NCI-H226 (cell line): Measurements from ENCODE around the gene LGALS1.

Source experiments
- DNase-seq: peaks from one replicate; pipeline ENCODE4 v3.0.0-alpha.2; 2015

LGALS1 gene

DNA sequence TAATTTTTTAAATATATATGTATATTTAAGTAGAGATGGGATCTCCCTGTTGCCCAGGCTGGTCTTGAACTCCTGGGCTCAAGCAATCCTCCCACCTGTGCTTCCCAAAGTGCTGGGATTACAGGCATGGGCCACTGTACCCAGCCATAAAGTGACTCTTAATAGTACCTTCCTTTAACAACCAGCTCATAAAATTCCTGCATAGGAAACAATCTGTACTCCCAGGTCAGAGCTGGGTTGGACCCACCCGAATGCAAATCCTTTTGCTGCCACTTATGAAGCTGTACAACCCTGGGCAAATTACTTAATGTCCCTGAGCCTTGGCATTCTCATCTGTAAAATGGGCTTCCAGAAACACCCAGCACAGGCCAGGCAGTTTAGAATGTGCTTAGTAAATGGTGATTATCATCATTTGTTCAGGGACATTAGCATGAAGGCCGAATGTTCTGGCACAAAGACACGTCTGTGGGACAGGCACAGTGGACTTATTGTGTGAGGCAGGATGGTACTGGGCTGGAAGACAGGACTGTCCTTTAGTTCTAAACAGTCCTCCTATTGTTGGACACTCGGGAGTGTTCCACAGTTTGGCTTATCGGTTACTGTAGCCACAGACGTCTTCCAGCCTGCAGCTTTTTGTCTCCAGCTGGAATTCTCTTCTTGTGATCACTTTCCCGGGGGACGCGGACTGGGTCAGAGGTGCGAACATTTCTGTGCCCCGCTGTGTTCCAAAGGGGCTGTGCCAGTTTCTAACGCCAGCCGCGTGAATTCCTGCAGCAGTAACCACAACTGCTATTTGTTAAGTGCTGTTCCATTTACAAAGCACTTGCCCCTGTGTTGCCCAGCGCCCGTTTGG lies 11.0 kb upstream of the LGALS1 start:
- DNase-seq, result no peak

DNA sequence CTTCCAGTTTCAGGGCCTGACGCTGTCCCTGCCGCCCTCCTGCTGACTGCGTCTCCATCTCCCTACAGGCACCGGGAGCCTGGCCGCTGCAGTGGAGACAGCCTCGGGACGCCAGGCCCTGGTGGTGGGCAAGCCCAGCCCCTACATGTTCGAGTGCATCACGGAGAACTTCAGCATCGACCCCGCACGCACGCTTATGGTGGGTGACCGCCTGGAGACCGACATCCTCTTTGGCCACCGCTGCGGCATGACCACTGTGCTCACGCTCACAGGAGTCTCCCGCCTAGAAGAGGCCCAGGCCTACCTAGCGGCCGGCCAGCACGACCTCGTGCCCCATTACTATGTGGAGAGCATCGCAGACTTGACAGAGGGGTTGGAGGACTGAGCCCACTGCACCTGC lies 9.9 kb upstream of the LGALS1 start:
- DNase-seq, result no peak

DNA sequence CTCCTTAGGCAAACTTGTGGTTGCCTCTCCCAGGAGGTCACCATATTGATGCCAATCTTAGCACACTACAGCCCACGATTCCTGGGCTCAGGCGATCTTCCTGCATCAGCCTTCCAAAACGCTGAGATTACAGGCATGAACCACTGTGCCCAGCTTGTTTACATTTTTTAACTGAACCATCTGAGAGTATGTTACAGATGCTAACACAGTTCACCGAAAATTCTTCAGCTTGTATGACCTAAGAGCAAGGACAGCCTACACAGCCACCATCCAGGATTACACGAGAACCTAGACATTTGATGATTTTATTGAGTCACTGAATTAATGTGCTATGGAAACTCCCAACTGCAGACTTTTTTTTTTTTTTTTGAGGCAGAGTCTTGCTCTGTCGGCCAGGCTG lies 5.8 kb upstream of the LGALS1 start:
- no peak for DNase-seq

DNA sequence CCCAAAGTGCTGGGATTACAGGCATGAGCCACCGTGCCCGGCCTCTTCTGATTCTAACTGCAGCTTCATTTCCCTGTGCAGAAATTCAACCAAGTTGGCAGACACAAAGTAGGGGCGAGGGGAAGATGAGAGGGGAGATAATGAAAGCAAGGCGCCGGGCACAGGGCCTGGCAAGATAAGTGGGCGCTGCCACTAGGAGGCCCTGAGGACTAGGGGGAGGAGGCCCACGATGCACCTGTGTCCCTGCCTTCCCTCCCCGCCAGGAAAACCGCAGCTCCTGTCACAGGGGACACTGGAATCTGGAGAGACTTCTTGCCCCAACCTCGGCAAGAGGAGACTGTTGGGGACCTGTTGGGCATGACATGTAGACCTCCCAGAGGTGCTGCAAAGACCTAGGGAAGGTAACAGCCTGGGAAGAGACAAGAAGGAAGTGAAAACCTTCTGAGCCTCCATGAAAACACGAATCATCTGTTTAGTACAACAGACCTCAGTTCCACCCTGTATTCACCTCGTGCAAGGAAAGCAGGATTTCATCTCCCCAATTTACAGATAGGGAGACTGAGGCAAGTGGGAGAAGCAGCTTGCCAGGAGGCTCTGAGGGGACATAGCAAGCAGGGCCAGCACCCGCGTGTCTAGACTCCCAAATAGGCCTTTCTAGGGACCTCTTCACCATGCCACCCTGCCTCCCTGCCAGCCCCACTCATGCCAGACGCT lies 3.1 kb upstream of the LGALS1 start:
- DNase-seq, result no peak

DNA sequence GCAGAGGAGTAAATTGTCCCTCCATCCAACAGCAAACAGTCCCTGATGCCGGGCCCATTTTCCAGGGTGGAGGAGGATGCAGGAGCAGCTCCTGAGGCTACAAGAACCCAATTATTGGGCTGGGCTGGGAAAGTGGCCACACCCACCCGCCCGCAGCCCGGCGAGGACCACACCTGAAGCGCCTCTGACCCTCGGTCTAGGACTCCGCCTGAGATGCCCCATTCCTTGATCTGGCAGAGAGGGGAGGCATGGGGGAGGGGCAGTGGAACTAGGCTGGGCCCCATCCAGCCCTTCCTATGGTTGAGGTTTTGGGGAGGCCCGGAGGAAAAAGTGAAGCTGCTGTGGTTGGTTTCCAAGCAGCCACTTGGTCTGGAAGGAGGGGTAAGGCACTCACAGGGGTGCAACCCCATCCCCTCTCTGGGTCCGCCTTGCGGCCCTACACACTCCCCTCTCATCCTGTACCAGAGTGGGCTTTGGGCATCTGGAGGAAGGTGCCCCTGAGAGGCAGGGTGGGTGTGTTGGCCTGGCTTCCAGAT lies 2.4 kb upstream of the LGALS1 start:
- DNase-seq, result no peak

DNA sequence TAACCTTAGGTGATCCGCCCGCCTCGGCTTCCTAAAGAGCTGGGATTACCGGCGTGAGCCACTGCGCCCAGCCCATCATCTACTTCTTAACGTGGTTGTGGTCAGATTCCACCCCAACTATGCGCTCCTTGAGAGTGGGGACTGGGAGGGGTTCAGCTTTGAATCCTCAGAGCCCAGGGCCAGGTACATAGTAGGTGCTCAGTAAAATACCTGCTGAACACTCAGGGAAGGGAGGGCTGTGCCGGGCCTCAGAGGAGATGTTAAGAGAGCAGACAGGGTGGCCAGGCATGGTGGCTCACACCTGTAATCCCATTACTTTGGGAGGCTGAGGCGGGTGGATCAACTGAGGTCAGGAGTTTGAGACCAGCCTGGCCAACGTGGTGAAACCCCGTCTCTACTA lies 1.2 kb upstream of the LGALS1 start:
- no peak for DNase-seq

DNA sequence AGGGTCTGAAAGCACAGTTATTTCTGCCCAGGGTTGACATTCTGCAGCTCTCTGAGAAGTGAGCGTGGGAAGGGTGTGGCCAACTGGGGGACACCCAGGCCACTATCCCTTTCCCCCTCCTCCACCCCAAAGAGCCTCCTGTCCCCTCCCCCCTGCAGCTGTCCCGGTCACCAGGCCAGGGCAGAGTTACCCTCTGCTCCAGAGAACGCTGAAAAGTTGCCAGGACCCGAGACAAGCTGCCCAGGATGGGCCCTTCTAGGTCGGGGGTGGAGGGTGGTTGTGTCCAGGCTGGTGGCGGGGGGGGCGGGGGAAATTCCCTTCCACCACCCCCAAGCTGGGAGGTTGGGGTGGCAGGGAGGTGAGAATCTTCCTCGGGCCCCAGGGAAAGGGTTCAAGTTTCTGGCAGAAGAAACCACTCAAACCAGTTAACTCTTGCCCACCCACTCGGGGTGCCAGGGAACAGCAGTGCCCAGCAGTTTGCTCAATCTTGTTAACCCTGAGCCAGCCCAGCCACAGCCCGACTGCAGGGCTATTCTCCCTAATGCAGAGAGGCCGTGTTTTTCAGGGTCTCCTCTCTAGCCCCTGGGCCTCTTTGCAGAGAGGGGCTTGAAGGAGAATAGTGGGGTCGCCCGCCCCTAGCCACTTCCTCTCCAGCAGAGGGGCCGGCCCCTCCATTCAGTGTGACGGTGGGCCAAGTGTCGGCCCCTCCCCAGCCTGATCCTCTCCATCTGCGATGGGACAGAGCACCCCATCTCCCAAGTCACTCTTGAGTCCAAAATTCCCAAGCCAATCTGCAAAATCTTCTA lies 697 bp downstream of the LGALS1 start:
- no peak for DNase-seq

DNA sequence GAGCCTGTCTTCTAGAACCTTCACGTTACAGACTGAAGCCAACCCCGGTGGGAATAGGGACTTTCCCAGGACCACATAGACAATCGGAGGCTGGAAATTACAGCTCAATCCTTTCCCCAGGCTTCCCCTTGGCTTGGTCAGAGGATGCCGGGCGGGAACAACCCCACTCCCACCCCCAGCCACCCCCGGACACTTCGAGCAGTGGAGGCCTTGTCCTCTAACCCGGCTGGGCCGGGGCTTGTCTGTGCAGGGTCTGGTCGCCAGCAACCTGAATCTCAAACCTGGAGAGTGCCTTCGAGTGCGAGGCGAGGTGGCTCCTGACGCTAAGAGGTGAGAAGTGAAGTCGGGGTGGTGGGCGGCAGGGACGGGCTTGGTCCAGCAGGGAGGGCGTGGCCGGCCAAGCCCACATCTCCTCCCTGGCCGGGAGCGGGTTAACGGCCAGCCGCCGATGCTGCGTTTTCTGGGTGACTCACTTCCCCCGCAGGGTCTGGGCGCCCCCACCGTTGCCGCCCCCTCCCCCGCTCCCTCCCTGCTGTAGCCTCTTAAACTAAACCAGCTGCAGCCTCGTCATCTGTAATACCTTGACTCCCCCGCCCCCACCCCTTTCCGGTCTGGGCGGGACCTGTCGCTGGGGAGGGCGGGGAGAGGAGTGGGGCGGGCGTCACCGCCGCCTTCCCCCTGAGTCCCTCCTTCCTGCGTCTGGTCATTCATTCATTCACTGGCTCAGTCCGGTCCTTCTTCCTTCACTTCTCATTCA lies 1.5 kb downstream of the LGALS1 start:
- DNase-seq, result peak; percentile 77

DNA sequence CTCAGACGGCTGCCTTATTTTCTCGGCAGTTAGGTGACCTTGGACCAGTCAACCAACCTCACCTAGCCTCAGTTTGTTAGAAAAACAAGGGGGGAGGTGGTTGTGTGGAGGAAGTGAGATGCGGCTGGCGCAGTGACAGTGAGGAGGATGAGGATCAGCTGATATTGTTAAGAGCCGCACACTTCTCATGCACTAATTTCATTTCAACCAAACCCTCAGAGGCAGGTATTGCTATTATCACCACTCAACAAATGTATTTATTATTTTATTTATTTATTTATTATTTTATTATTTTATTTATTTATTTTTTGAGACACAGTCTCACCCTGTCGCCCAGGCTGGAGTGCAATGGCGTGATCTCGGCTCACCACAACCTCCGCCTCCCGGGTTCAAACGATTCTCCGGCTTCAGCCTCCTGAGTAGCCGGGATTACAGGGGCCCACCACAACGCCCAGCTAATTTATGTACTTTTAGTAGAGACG lies 2.1 kb downstream of the LGALS1 start:
- DNase-seq, result no peak

DNA sequence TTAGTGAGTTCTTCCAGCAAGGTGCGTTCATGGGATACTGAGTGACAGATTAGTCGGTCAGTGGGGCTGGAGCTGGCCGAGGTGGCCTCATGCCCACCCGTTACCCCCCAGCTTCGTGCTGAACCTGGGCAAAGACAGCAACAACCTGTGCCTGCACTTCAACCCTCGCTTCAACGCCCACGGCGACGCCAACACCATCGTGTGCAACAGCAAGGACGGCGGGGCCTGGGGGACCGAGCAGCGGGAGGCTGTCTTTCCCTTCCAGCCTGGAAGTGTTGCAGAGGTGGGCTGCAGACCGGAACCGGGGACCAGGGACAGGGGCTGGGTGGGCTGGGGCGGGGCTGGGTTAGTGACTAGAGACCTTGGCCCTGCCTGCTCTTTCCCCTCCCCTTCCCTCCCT lies 2.9 kb downstream of the LGALS1 start:
- no peak for DNase-seq

DNA sequence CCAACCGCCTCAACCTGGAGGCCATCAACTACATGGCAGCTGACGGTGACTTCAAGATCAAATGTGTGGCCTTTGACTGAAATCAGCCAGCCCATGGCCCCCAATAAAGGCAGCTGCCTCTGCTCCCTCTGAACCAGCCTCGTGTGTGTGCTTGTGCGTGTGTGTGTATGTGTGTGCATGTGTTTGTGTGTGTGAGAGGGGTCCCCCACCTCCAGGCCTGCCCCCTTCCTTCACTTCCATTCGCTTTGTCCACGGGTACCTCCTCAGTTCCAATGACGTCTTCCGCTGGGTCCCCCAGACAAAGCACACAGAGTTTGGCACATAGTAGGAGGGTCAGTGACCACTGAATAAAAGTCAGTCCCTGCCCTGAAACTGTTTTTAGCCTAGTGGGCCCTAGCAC lies 4.2 kb downstream of the LGALS1 start:
- DNase-seq, result no peak

DNA sequence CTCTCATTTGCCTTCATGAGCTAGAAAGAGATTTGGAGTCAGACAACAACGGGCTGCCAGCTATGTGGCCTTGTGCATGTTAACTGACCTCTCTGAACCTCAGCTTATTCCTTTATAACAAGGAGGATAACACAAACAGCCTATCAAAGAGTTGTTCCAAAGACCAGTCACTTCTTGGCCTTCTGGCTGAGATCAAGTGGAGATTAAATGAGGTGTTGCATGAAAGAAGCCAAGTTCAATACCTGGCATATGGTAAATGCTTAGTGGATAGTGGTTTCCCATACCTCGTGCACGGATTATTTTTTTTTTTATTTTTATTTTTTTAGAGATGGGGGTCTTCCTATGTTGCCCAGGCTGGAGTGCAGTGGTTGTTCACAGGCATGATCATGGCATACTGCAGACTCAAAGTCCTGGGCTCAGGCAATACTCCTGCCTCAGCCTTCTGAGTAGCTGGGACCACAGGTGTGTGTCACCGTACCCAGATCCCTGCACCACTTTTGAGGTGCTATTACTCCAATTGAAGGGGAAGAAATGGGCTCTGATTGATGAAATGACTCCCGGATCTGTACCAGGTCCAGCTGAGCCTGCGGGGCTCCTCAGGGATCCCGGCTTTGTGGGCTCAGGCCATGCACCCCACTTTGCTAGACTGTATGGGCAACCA lies 4.9 kb downstream of the LGALS1 start:
- no peak for DNase-seq

DNA sequence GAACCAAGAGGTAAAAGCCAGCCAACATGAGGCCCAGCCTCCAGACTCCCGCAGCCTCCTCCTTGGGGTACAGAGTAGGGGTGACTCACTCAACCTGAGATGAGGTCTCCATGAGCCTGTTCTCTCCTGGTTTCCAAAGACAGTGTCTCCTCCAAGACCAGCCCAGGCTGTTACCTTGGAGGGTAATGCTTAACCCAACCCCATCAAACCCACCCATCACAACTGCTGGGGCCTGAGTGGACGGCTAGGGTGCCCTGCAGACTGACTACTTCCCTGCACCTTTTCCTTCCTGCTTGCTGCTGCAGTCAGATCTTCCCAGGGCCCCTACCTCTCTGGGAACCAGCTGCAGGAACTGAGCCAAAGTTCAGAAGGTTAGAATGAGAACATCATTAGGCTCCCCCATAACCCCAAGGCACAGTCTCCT lies 5.6 kb downstream of the LGALS1 start:
- peak; percentile 17 for DNase-seq

DNA sequence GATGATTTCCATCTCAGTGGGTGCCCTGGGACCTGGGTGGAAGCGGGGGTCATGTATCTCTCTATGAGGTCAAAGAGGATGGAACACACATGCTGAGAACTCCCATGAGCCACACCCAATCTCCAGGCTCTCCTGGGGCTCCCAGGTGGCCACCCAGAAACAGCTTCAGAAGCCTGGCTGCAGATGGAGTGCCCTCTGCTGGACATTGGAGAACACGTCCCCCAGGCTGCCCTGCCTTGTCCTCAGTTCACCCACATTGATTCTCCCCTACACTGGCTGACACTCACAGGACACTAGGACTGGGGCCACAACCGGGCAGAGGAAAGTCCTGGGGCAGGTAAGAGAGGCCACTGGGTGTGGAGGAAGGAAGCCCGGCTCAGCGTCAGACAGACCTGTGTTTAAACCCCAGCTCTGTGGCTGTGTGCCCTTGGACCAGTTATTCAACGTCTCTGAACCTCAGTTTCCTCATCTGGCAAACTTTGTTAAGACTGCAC lies 6.2 kb downstream of the LGALS1 start:
- DNase-seq, result peak; percentile 23

DNA sequence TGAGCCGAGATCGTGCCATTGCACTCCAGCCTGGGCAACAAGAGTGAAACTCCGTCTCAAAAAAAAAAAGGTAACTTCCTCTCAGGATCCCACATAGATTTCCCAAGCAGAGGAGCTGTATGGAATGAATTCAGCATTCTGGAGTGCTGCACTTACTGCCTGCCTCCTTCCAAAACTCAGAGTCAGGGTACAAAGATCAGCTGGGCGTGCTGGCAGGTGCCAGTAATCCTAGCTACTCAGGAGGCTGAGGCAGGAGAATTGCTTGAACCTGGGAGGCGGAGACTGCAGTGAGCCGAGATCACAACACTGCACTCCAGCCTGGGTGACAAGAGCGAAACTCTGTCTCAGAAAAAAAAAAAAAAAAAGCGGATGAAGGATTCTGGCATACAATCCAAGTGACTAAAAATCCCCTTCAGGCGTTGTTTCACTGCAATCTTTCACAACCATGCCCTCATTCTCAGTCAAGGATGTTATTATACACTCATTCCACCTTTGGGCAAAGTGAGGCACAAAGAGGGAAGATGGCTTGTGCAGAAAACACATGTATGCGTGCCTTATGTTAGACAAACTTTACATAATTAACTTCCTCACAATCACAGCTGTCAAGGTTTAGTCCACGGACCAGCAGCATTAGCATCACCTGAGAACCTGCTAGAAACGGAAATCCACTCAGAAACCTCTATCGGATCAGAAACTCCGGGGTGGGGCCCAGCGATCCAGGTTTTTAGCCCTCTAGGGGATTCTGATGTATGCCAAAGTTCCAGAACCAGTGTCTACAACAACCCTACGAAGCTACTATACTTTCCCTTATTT lies 9.6 kb downstream of the LGALS1 start:
- no peak for DNase-seq

DNA sequence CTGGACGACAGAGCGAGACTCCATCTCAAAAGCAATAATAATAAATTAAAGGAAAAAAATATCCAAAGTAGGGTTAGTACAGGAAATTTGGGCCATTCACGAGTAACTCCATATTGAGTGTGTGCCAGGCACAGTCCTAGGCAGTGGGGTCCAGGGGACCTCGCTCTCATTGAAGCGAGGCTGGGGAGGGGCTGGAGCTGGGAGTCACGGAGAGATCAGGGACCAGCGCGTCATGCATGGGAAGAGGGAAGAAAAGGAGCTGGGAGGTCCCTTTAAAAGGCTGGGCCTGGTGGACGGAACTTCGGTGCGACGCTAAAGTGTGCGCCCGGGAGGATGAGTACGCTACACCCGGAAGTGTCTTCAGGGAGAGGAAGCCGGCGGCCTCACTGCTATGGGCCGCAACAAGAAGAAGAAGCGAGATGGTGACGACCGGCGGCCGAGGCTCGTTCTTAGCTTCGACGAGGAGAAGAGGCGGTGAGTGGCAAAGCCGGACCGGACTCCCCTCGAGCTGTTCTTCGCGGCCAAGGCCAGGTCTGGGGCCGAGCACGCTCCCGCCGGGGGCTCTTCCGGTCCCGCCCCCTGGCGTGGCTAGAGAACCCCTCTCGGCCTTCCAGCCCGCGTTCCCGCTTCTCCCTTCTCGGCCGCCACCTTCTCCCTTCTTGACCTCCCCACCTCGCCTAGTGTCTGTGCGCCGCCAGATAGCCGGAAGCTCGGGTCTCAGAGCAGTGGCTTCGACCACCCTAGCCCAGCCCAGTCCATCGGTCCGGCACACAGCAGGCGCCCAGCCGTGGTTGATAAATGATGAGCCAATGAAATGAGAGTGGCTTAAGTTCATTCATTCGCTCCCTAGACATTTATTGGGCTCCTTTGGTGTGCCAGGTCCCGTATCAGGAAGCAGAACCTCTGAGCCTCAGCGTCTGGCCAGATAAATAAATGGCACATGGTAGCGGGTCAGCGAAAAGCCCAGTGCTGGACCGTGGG lies 10.9 kb downstream of the LGALS1 start, which contains the start of gene NOL12:
TSS of gene NOL12 (plus strand) at position 342 of the 981 bp plus-strand sequence. CDS start at position 392, 50 bp downstream.
- DNase-seq, result peak; percentile 59

DNA sequence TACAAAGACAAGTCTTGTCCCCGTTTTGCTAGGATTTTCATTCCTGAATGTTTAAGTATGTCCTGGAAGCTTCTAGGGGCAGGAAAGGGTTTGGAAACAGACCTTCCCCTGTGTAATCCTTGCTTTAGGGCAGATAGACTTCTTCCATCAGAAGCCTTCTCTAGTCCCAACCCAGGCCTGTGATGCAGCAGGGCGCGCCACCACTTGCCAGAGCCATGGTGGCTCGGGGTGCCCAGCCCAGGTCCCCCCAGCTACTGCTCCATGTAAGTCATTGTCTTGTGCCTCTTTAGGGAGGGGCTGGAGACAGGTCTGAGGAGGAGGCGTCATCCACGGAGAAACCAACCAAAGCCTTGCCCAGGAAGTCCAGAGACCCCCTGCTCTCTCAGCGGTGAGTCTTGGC lies 15.0 kb downstream of the LGALS1 start:
- DNase-seq, result no peak

DNA sequence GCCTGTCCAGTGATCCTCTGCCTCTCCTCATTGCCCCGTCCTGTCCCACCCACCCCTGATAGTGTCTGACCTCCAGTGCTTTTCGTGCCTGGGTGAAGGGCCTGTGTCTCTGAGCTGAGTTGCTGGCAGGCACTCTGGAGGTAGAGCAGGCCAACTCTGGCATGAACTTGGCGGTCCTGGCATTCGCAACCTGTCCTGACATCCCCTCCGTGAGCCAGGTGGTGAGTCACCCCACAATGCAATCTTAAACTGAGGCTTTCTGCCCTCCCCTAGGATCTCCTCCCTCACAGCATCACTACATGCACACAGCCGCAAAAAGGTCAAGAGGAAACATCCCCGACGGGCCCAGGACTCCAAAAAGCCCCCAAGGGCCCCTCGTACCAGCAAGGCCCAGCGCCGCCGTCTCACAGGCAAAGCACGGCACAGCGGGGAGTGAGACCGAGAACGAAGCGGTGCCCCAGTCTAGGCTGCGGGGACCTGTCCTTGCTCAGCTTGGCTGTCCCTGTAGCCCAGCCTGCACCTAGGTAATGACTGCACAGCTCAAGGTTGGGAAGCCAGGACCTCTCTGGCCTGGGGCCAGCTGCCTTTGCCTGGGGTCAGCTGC lies 15.6 kb downstream of the LGALS1 start:
- peak; percentile 74 for DNase-seq
